B cell (primary cell): ENCODE data around the gene SPDYE9. TPM values are rescaled to one million over a fixed set of nuclear protein-coding genes. Genes with fewer than 3 reads are reported as not detected.
"Not testable (repeated sequence)": the region's sequence is repeated elsewhere in the genome, so short reads cannot be mapped to it uniquely, and the experiment has no call there.

Experiments used
- ATAC-seq: fragments of 200-7000 bp; cut with Tn5 transposase; one replicate; pipeline ENCODE4 v1.10.0; 2021; ENCODE audit warnings: low read depth, mild to moderate bottlenecking, moderate number of reproducible peaks, moderate library complexity
- CTCF ChIA-PET: fragments of 350-600 bp; sonication (Branson Sonifier 250); formaldehyde crosslinking; loops from one replicate; lab custom pipeline; 2021; ENCODE audit warnings: antibody characterized with exemption, inconsistent platforms; lab: Charles Lee
- POLR2A ChIA-PET: fragments of 350-600 bp; sonication (Branson Sonifier 250); formaldehyde crosslinking; loops from one replicate; lab custom pipeline; 2021; ENCODE audit warnings: antibody characterized with exemption; lab: Charles Lee
- DNase-seq: peaks from one replicate; pipeline ENCODE4 v3.0.0; 2013
- H2AFZ ChIP-seq: 2 replicates; pipeline ENCODE4 v1.6.1; 2012; ENCODE audit warnings: mild to moderate bottlenecking, low read depth, low read length; ENCODE audit not compliant: insufficient read depth, poor library complexity, severe bottlenecking
- H3K27ac ChIP-seq, 2 donors: 1 replicate in 1 of 2; 2 replicates in 1 of 2; pipeline ENCODE4 v1.5.1; 2012 to 2013; ENCODE audit warnings: low read length in 2 of 2, mild to moderate bottlenecking in 2 of 2, moderate library complexity in 1 of 2
- H3K27me3 ChIP-seq, 4 experiments: fragments of 200-600 bp in 1 of 4; sonication (generic) in 1 of 4; replicated peaks in 1 of 4; 1 replicate in 2 of 4; 2 replicates in 2 of 4; pipeline versions ENCODE4 v1.6.1 to v1.7.0; 2013 to 2016; ENCODE audit warnings: low read length in 3 of 4, mild to moderate bottlenecking in 2 of 4, mixed read lengths in 1 of 4, moderate library complexity in 1 of 4; ENCODE audit not compliant: insufficient read depth in 4 of 4, control insufficient read depth in 3 of 4; ENCODE audit errors: control extremely low read depth in 1 of 4
- H3K36me3 ChIP-seq, 2 experiments: replicated peaks in 1 of 2; 1 replicate in 1 of 2; 2 replicates in 1 of 2; pipeline versions ENCODE4 v1.6.1 to v1.7.1; 2013; ENCODE audit warnings: low read length in 1 of 2; ENCODE audit not compliant: insufficient read depth in 2 of 2, control insufficient read depth in 1 of 2; ENCODE audit errors: control extremely low read depth in 1 of 2, extremely low read depth in 1 of 2
- H3K4me1 ChIP-seq, 2 donors: fragments of 200-600 bp in 1 of 2; sonication (generic) in 1 of 2; 1 replicate in 1 of 2; 2 replicates in 1 of 2; pipeline versions ENCODE4 v1.5.1 to v1.6.1; 2013 to 2017; ENCODE audit warnings: low read length in 2 of 2; ENCODE audit not compliant: control insufficient read depth in 2 of 2, insufficient read depth in 2 of 2
- H3K4me2 ChIP-seq: replicated peaks from 2 replicates; pipeline ENCODE3; 2012; ENCODE audit warnings: mild to moderate bottlenecking, low read depth, low read length; ENCODE audit not compliant: poor library complexity, severe bottlenecking
- H3K4me3 ChIP-seq, 5 experiments: fragments of 200-600 bp in 1 of 5; sonication (generic) in 1 of 5; 1 replicate in 3 of 5; 2 replicates in 2 of 5; pipeline versions ENCODE4 v1.5.1 to v1.7.0; 2011 to 2016; ENCODE audit warnings: low read length in 4 of 5, mild to moderate bottlenecking in 4 of 5, low read depth in 2 of 5, control low read depth in 1 of 5, moderate library complexity in 1 of 5; ENCODE audit not compliant: insufficient read depth in 1 of 5; ENCODE audit errors: control extremely low read depth in 1 of 5, extremely low read depth in 1 of 5
- H3K79me2 ChIP-seq: fragments of 200-600 bp; sonication (generic); one replicate; pipeline ENCODE4 v1.6.0; 2016; ENCODE audit warnings: low read length; ENCODE audit not compliant: control insufficient read depth, insufficient read depth
- H3K9ac ChIP-seq: fragments of 200-600 bp; sonication (generic); 2 replicates; pipeline ENCODE4 v1.6.1; 2017; ENCODE audit warnings: mild to moderate bottlenecking, low read length, moderate library complexity
- H3K9me3 ChIP-seq, 3 donors: one replicate each; pipeline versions ENCODE4 v1.6.1 to v1.7.1; 2013; ENCODE audit warnings: low read length in 2 of 3; ENCODE audit not compliant: control insufficient read depth in 2 of 3, insufficient read depth in 1 of 3; ENCODE audit errors: control extremely low read depth in 1 of 3
- H4K20me1 ChIP-seq: 2 replicates; pipeline ENCODE4 v1.6.0; 2012; ENCODE audit warnings: mild to moderate bottlenecking, low read length; ENCODE audit not compliant: insufficient read depth, control insufficient read depth, poor library complexity, severe bottlenecking
- H3K27ac Mint-ChIP-seq: one replicate; pipeline ENCODE4 v1.8.0; 2021; ENCODE audit warnings: mixed read lengths
- H3K27me3 Mint-ChIP-seq: one replicate; pipeline ENCODE4 v1.8.0; 2021; ENCODE audit warnings: mixed read lengths
- H3K4me1 Mint-ChIP-seq: one replicate; pipeline ENCODE4 v1.8.0; 2021; ENCODE audit warnings: mixed read lengths
- H3K4me3 Mint-ChIP-seq: one replicate; pipeline ENCODE4 v1.8.0; 2021; ENCODE audit warnings: mixed read lengths
- H3K9me3 Mint-ChIP-seq: one replicate; pipeline ENCODE4 v1.8.0; 2022; ENCODE audit warnings: mixed read lengths; ENCODE audit not compliant: insufficient read depth
- WGBS: methylation state at CpG from one replicate; pipeline ENCODE4 v1.1.5; 2013; ENCODE audit warnings: missing lambda C conversion rate; ENCODE audit not compliant: insufficient coverage; 5-methylcytosine and 5-hydroxymethylcytosine counted together
- intact Hi-C: fragments of 100-400 bp; cut with micrococcal nuclease; formaldehyde crosslinking; loops from one replicate; pipeline ENCODE4 v1.10.0; 2022
- polyA plus RNA-seq: library from polyadenylated mRNA; depleted of rRNA; stranded (reverse); fragments of >200 nt; gene quantifications from 2 replicates; pipeline ENCODE4 v1.2.3, GENCODE V29; 2012
- small RNA-seq: library from RNA; depleted of rRNA; stranded (forward); fragments of <200 nt; gene quantifications from one replicate; pipeline ENCODE3, GENCODE V24; 2012; ENCODE audit warnings: low replicate concordance, low read depth; ENCODE audit not compliant: insufficient read length
- total RNA-seq, 2 donors: library from RNA; stranded (reverse); fragments of 120-200 nt in 1 of 2; gene quantifications; 1 replicate in 1 of 2; 2 replicates in 1 of 2; pipeline versions ENCODE4 v1.2.3 to v1.2.4, GENCODE V29; 2013 to 2022

SPDYE9 gene
- total and polyA plus RNA-seq, 2 donors (not counting 1 experiment from before 2014, with no cell fraction given): not detected

DNA sequence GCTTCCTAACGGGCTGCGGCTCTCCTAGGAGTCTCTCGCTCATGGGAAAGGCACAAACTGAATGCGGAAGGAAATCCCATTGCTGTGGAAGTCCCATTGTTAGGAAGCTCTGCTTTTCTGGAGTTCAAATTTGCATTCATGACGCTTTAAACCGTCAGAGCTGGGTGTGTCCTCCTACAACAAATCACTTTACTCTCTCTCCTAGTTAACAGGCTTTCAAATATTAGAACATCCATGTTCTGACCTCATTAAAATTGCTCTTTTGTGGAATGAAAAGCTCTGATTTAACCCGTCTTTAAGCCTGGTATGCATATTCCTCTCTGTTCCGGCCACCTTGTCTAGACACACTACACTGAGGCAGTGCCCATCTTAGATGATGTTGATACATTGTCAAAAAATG is 56.2 kb downstream of the SPDYE9 start, which contains the start of gene SPDYE8:
TSS of gene SPDYE8 (minus strand) at position 101 of the 400 bp plus-strand sequence. CDS start 1,800 bp downstream, outside the sequence.
- H3K4me3 Mint-ChIP-seq, H3K36me3 ChIP-seq, DNase-seq, POLR2A ChIA-PET, H3K4me2 ChIP-seq, H3K4me3 ChIP-seq, H3K79me2 ChIP-seq, H3K4me1 Mint-ChIP-seq, ATAC-seq, H2AFZ ChIP-seq, H3K27me3 Mint-ChIP-seq, H3K9me3 ChIP-seq, H3K9me3 Mint-ChIP-seq, H4K20me1 ChIP-seq, H3K9ac ChIP-seq, H3K27ac Mint-ChIP-seq, H3K4me1 ChIP-seq, intact Hi-C loops, H3K27ac ChIP-seq, CTCF ChIA-PET, H3K27me3 ChIP-seq: not testable (repeated sequence)
- no CpG with 5 or more reads among the region's 8 CpGs for WGBS

Small RNAs within 50 kb of the gene (small RNA-seq; reads per million reads assigned to genes)
- not detected for gene RF00019

Other genes with a start within 250 kb of the SPDYE9 start
- gene POM121, start 160.9 kb downstream of the SPDYE9 start, total RNA-seq: 56.2 and 57.9 TPM in 2 replicates
- gene POM121, start 160.9 kb downstream of the SPDYE9 start, polyA plus RNA-seq: 25.0 and 32.2 TPM in 2 replicates
- gene TRIM74, start 116.6 kb downstream of the SPDYE9 start, total RNA-seq: 1.2 and 1.6 TPM in 2 replicates
- gene TRIM74, start 116.6 kb downstream of the SPDYE9 start, polyA plus RNA-seq: 0.48 and 0.97 TPM in 2 replicates
- not detected in 2 replicates for gene SPDYE8, start 56.3 kb downstream of the SPDYE9 start, total RNA-seq
- gene SPDYE8, start 56.3 kb downstream of the SPDYE9 start, polyA plus RNA-seq: not detected in 2 replicates
- gene SPDYE11, start 28.1 kb downstream of the SPDYE9 start, total RNA-seq: not detected in 2 replicates
- gene SPDYE11, start 28.1 kb downstream of the SPDYE9 start, polyA plus RNA-seq: not detected in 2 replicates
- 67.1 and 68.8 TPM in 2 replicates for gene NSUN5, start 222.8 kb upstream of the SPDYE9 start, total RNA-seq
- gene NSUN5, start 222.8 kb upstream of the SPDYE9 start, polyA plus RNA-seq: 98.0 and 103 TPM in 2 replicates
- not detected in 2 replicates for gene TRIM50, start 242.0 kb upstream of the SPDYE9 start, total RNA-seq
- gene TRIM50, start 242.0 kb upstream of the SPDYE9 start, polyA plus RNA-seq: not detected in 2 replicates
- not detected in 2 replicates for gene FKBP6, start 242.1 kb upstream of the SPDYE9 start, total RNA-seq
- gene FKBP6, start 242.1 kb upstream of the SPDYE9 start, polyA plus RNA-seq: not detected in 2 replicates